H4 (cell line): ENCODE data around the gene HSPB9. TPM values are rescaled to one million over a fixed set of nuclear protein-coding genes. Genes with fewer than 3 reads are reported as not detected.

ENCODE experiments used
- DNase-seq: peaks from one replicate; pipeline ENCODE4 v3.0.0-alpha.2; 2015; ENCODE audit warnings: low spot score
- total RNA-seq: library from RNA; depleted of rRNA; stranded (reverse); fragments of >200 nt; shearing (Covaris generic); gene quantifications from 2 replicates; pipeline ENCODE4 v1.2.3, GENCODE V29; 2014

Gene HSPB9
- total RNA-seq, 1 experiment from 2014 or later = not detected

- DNase-seq = no peak
Observed at GRCh38 chr17:42101513-42102292, 20.9 kb upstream of the HSPB9 start.

- DNase-seq = no peak
Observed at GRCh38 chr17:42103221-42103954, 19.2 kb upstream of the HSPB9 start.

GRCh38 chr17:42104264-42104663 lies 18.3 kb upstream of the HSPB9 start:
- DNase-seq = no peak

GRCh38 chr17:42106009-42106408 lies 16.6 kb upstream of the HSPB9 start:
- no peak for DNase-seq

GRCh38 chr17:42107124-42107523 lies 15.5 kb upstream of the HSPB9 start:
- no peak for DNase-seq

GRCh38 chr17:42107597-42108576 lies 14.7 kb upstream of the HSPB9 start:
- DNase-seq = no peak

GRCh38 chr17:42109086-42109485 lies 13.5 kb upstream of the HSPB9 start:
- no peak for DNase-seq

- no peak for DNase-seq
Observed at GRCh38 chr17:42110301-42111264, 12.0 kb upstream of the HSPB9 start.

GRCh38 chr17:42111265-42111636 lies 11.4 kb upstream of the HSPB9 start:
- DNase-seq = no peak

- DNase-seq = no peak
Observed at GRCh38 chr17:42111871-42112551, 10.6 kb upstream of the HSPB9 start.

- DNase-seq = peak; percentile 87
Observed at GRCh38 chr17:42112552-42113176, 9.9 kb upstream of the HSPB9 start, which contains the start of gene DHX58. Gene DHX58, minus strand, starts transcription at chr17:42112714. Its CDS starts 822 bp downstream, at chr17:42111892.

- no peak for DNase-seq
Observed at GRCh38 chr17:42113293-42114069, 9.1 kb upstream of the HSPB9 start.

GRCh38 chr17:42114118-42114517 lies 8.5 kb upstream of the HSPB9 start:
- DNase-seq = no peak

- peak; percentile 75 for DNase-seq
Observed at GRCh38 chr17:42116705-42117396, 5.8 kb upstream of the HSPB9 start.

- DNase-seq = no peak
Observed at GRCh38 chr17:42117397-42118125, 5.0 kb upstream of the HSPB9 start.

GRCh38 chr17:42118126-42118510 lies 4.5 kb upstream of the HSPB9 start:
- DNase-seq = no peak

- DNase-seq = no peak
Observed at GRCh38 chr17:42118545-42118944, 4.1 kb upstream of the HSPB9 start.

- DNase-seq = no peak
Observed at GRCh38 chr17:42119301-42119700, 3.3 kb upstream of the HSPB9 start.
